SK-N-SH (cell line): ENCODE data around the gene CDKN2B-AS1. TPM values are rescaled to one million over a fixed set of nuclear protein-coding genes. Genes with fewer than 3 reads are reported as not detected.

Experiments used
- CTCF ChIA-PET: fragments of 300-600, 350-600 bp; formaldehyde crosslinking; extraction: SDS; loops from one replicate; lab custom pipeline; 2021; lab: Yijun Ruan, JAX
- POLR2A ChIA-PET: fragments of 350-600 bp; sonication (Branson Sonifier 250); formaldehyde crosslinking; extraction: SDS; loops from one replicate; lab custom pipeline; 2020; ENCODE audit warnings: antibody characterized with exemption, inconsistent platforms; lab: Yijun Ruan, JAX
- DNase-seq: peaks from one replicate; pipeline ENCODE4 v3.0.0; 2012
- H2AFZ ChIP-seq: fragments of 200-600 bp; sonication (generic); 2 replicates; pipeline ENCODE4 v1.8.1; 2016; ENCODE audit warnings: antibody characterized with exemption, mild to moderate bottlenecking, low read depth
- H3F3A ChIP-seq: fragments of 200-600 bp; sonication (generic); replicated peaks from 2 replicates; pipeline ENCODE3; 2016; ENCODE audit warnings: antibody characterized with exemption, mild to moderate bottlenecking; ENCODE audit not compliant: insufficient read depth
- H3K27ac ChIP-seq, 2 experiments: fragments of 200-500 bp in 1 of 2; fragments of 200-600 bp in 1 of 2; sonication (Bioruptor generic) in 1 of 2; sonication (generic), shearing (Covaris generic) in 1 of 2; 2 replicates each; pipeline versions ENCODE4 v1.5.1 to v1.6.1; 2014 to 2016; ENCODE audit warnings: low read depth in 2 of 2, inconsistent platforms in 1 of 2, low read length in 1 of 2, mild to moderate bottlenecking in 1 of 2, mixed read lengths in 1 of 2
- H3K27me3 ChIP-seq: fragments of 200-600 bp; sonication (generic), shearing (Covaris generic); 2 replicates; pipeline ENCODE4 v1.6.1; 2016; ENCODE audit warnings: mixed run types; ENCODE audit not compliant: insufficient read depth
- H3K36me3 ChIP-seq, 2 experiments: fragments of 200-500 bp in 1 of 2; fragments of 200-600 bp in 1 of 2; sonication (Bioruptor generic) in 1 of 2; sonication (generic) in 1 of 2; replicated peaks in 1 of 2; 2 replicates each; pipeline versions ENCODE3 to v1.5.1; 2014 to 2016; ENCODE audit warnings: low read length in 1 of 2, mild to moderate bottlenecking in 1 of 2; ENCODE audit not compliant: insufficient read depth in 2 of 2, control insufficient read depth in 1 of 2
- H3K4me1 ChIP-seq, 2 experiments: fragments of 200-500 bp in 1 of 2; fragments of 200-600 bp in 1 of 2; sonication (Bioruptor generic) in 1 of 2; sonication (generic), shearing (Covaris generic) in 1 of 2; 2 replicates each; pipeline versions ENCODE4 v1.5.1 to v1.6.1; 2014 to 2016; ENCODE audit warnings: low read depth in 1 of 2, low read length in 1 of 2, mixed run types in 1 of 2; ENCODE audit not compliant: insufficient read depth in 2 of 2, control insufficient read depth in 1 of 2
- H3K4me2 ChIP-seq: fragments of 200-600 bp; sonication (generic), shearing (Covaris generic); 2 replicates; pipeline ENCODE4 v1.6.1; 2017; ENCODE audit warnings: mixed run types
- H3K4me3 ChIP-seq, 2 experiments: fragments of 200-500 bp in 1 of 2; fragments of 200-600 bp in 1 of 2; sonication (Bioruptor generic) in 1 of 2; sonication (generic), shearing (Covaris generic) in 1 of 2; 2 replicates each; pipeline versions ENCODE4 v1.5.1 to v1.8.1; 2014 to 2016; ENCODE audit warnings: low read depth in 2 of 2, inconsistent platforms in 1 of 2, low read length in 1 of 2, mild to moderate bottlenecking in 1 of 2, mixed read lengths in 1 of 2, moderate library complexity in 1 of 2
- H3K79me2 ChIP-seq: fragments of 200-600 bp; sonication (generic); 2 replicates; pipeline ENCODE4 v1.8.1; 2017; ENCODE audit warnings: mild to moderate bottlenecking; ENCODE audit not compliant: insufficient read depth
- H3K9ac ChIP-seq: fragments of 200-600 bp; sonication (generic); 2 replicates; pipeline ENCODE4 v1.6.1; 2017; ENCODE audit warnings: mixed run types
- H3K9me2 ChIP-seq: fragments of 200-600 bp; sonication (generic); 2 replicates; pipeline ENCODE4 v1.6.1; 2017; ENCODE audit warnings: mixed run types
- H3K9me3 ChIP-seq: fragments of 200-600 bp; sonication (generic); 2 replicates; pipeline ENCODE4 v1.6.1; 2017; ENCODE audit warnings: mixed run types, mild to moderate bottlenecking, moderate library complexity
- H4K20me1 ChIP-seq: fragments of 200-600 bp; sonication (generic); 2 replicates; pipeline ENCODE4 v1.6.1; 2017; ENCODE audit warnings: mild to moderate bottlenecking, mixed run types; ENCODE audit not compliant: insufficient read depth
- CTCF ChIP-seq: fragments of 200-600 bp; sonication (generic); IDR thresholded peaks from 2 replicates; pipeline ENCODE4 v1.6.1; 2017; ENCODE audit warnings: antibody characterized with exemption, mild to moderate bottlenecking, moderate library complexity
- FOXJ3 ChIP-seq: sonication (generic); formaldehyde crosslinking; IDR thresholded peaks from 2 replicates; pipeline ENCODE4 v1.5.1; 2020; ENCODE audit warnings: mild to moderate bottlenecking, missing genetic modification reagents
- FOXM1 ChIP-seq: IDR thresholded peaks from 2 replicates; pipeline ENCODE4 v1.4.0; 2012; ENCODE audit warnings: low read depth, mild to moderate bottlenecking
- IRF3 ChIP-seq: fragments of 150-350 bp; IDR thresholded peaks from 2 replicates; pipeline ENCODE4 v1.6.1; 2016; ENCODE audit warnings: mild to moderate bottlenecking, low read depth, low read length
- JUND ChIP-seq: IDR thresholded peaks from 2 replicates; pipeline ENCODE4 v1.4.0; 2012
- POLR2AphosphoS5 ChIP-seq: IDR thresholded peaks from 2 replicates; pipeline ENCODE4 v1.6.1; 2012; ENCODE audit warnings: low read depth, low read length
- RCOR1 ChIP-seq: fragments of 150-350 bp; IDR thresholded peaks from 2 replicates; pipeline ENCODE4 v1.6.1; 2017; ENCODE audit warnings: antibody characterized with exemption, low read length
- REST ChIP-seq: IDR thresholded peaks from 2 replicates; pipeline ENCODE4 v1.6.1; 2012; ENCODE audit warnings: mild to moderate bottlenecking, low read depth, low read length, moderate library complexity
- RFX5 ChIP-seq: IDR thresholded peaks from 2 replicates; pipeline ENCODE4 v1.6.1; 2012; ENCODE audit warnings: mild to moderate bottlenecking, improper control_type of control experiment, low read length
- TEAD4 ChIP-seq: IDR thresholded peaks from 2 replicates; pipeline ENCODE4 v1.4.0; 2012; ENCODE audit warnings: mild to moderate bottlenecking, borderline replicate concordance; ENCODE audit not compliant: insufficient read depth
- USF2 ChIP-seq: fragments of 150-350 bp; IDR thresholded peaks from 2 replicates; pipeline ENCODE4 v1.6.1; 2017; ENCODE audit warnings: antibody characterized with exemption, low read length, low read depth, borderline replicate concordance
- YY1 ChIP-seq: IDR thresholded peaks from 2 replicates; pipeline ENCODE4 v1.4.0; 2012; ENCODE audit warnings: low read depth, mild to moderate bottlenecking
- WGBS: methylation state at CpG from one replicate; pipeline ENCODE4 v1.1.6; 2017; ENCODE audit warnings: low lambda C conversion rate; 5-methylcytosine and 5-hydroxymethylcytosine counted together
- polyA plus RNA-seq, 3 experiments: library from polyadenylated mRNA; depleted of rRNA; stranded (reverse); fragments of >200 nt; gene quantifications; 2 replicates each; pipeline ENCODE4 v1.2.3, GENCODE V29; 2012
- TF ChIP-seq, protein P1 (sequence below): IDR thresholded peaks from 2 replicates; pipeline ENCODE4 v1.4.0; 2012; ENCODE audit warnings: low read depth, borderline replicate concordance
- TF ChIP-seq, protein P2 (sequence below): IDR thresholded peaks from 2 replicates; pipeline ENCODE4; 2012

Gene CDKN2B-AS1
- polyA plus RNA-seq, 1 of the 3 experiments (the other 2 are of a cell fraction) = 0.25 TPM

GRCh38 chr9:22035591-22036011 lies 41.0 kb downstream of the CDKN2B-AS1 start:
- Histone ChIP-seq H3K79me2 (no peaks in the 10 kb centered on the region), H3K27ac (no peak overlapping the region), H3K9me3 (no peaks in the 10 kb centered on the region), H3F3A (peaks cover 4% of the 10 kb centered on the region), H3K4me1 (no peaks in the 10 kb centered on the region), H3K4me2 (no peak overlapping the region), H3K36me3 (no peaks in the 10 kb centered on the region), H3K4me3 (no peak overlapping the region), H3K9ac (no peak overlapping the region), H2AFZ (0 out of 2 replicates have a peak overlapping the region, but pooled peaks have one; percentile 36), H3K9me2 (no peaks in the 10 kb centered on the region), H3K27me3 (no peaks in the 10 kb centered on the region), H4K20me1 (no peaks in the 10 kb centered on the region)
- 33% methylated on average over 2 of the region's 2 CpGs for WGBS
- DNase-seq = no peak
- ChIA-PET POLR2A (no interaction called here), CTCF (interaction anchor here (0.5 to 9.0 kb wide), 3 partner anchors 22 to 224 kb away, joined by 3 to 100 read pairs (median 3); no protein-coding TSS in a partner anchor)
- TF ChIP-seq RFX5 = no peak

DNA sequence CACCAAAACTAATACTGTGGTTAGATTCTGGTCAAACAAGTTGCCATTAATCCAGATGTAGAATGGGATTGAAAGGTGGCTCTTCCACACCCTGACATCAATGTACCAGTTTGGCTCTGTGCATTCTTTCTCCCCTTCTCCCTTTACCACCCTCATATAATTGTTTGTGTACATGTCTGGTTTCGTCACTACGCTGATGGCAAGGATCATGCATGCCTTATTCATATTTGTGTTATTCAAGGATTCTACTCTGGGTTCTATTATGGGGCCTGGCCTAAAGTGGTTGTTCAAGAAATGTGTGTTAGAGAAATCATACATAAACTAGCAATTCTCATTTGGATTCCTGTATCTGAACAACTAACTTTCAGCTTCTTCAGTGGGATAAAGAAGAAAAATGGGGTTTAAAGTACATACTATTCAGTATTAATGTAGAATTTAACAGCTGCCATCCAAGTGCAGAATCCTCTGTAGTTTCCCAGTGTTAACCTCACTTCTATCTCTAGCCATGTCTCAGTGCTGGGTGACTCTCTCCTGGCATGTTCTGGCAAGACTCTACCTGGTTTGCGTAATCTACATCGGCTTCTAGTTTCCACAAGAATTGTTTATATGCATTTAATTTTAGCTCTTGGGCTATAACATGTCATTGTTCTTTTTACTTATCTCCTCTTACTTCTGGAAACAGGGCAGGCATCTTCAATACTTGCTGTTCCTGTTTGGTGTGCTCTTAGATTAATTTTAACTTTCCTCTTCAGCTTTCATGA lies 42.5 kb downstream of the CDKN2B-AS1 start:
- CTCF ChIA-PET = interaction anchor here (0.6 to 9.0 kb wide), 19 partner anchors 8 to 278 kb away, joined by 3 to 100 read pairs (median 3); partner anchors contain the start of genes CDKN2B and MTAP
- Histone ChIP-seq H3F3A (peaks cover 4% of the 10 kb centered on the region), H2AFZ (no peak overlapping the region), H3K27me3 (no peaks in the 10 kb centered on the region), H3K4me3 (no peak overlapping the region), H3K4me1 (no peaks in the 10 kb centered on the region; a peak in 1 of 4 replicates), H3K27ac (no peak overlapping the region), H4K20me1 (no peaks in the 10 kb centered on the region), H3K79me2 (no peaks in the 10 kb centered on the region), H3K4me2 (no peak overlapping the region), H3K9ac (no peak overlapping the region), H3K9me3 (no peaks in the 10 kb centered on the region), H3K9me2 (no peaks in the 10 kb centered on the region), H3K36me3 (no peaks in the 10 kb centered on the region)
- POLR2A ChIA-PET = interaction anchor here (0.6 kb wide), 1 partner anchor 28 kb away, joined by 3 read pairs; no protein-coding TSS in a partner anchor
- 71% methylated on average over 4 of the region's 4 CpGs for WGBS
- no peak for DNase-seq
- no peak for TF ChIP-seq USF2
- TF ChIP-seq REST = no peak
- no peak for TF ChIP-seq FOXJ3 (CRISPR knock-in tag)
- TF ChIP-seq POLR2AphosphoS5 = no peak
- no peak for TF ChIP-seq YY1
- TF ChIP-seq RCOR1 = no peak
- TF ChIP-seq JUND = no peak
- no peak for TF ChIP-seq CTCF
- TF ChIP-seq, protein P1, sequence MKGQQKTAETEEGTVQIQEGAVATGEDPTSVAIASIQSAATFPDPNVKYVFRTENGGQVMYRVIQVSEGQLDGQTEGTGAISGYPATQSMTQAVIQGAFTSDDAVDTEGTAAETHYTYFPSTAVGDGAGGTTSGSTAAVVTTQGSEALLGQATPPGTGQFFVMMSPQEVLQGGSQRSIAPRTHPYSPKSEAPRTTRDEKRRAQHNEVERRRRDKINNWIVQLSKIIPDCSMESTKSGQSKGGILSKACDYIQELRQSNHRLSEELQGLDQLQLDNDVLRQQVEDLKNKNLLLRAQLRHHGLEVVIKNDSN = no peak
- no peak for TF ChIP-seq TEAD4
- TF ChIP-seq FOXM1 = no peak
- no peak for TF ChIP-seq IRF3
- TF ChIP-seq, protein P2, sequence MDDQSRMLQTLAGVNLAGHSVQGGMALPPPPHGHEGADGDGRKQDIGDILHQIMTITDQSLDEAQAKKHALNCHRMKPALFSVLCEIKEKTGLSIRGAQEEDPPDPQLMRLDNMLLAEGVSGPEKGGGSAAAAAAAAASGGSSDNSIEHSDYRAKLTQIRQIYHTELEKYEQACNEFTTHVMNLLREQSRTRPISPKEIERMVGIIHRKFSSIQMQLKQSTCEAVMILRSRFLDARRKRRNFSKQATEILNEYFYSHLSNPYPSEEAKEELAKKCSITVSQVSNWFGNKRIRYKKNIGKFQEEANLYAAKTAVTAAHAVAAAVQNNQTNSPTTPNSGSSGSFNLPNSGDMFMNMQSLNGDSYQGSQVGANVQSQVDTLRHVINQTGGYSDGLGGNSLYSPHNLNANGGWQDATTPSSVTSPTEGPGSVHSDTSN = no peak
